Endodermal cell (in vitro differentiated cells): ENCODE measurements around the gene INTS1. TPM values are rescaled to one million over a fixed set of nuclear protein-coding genes. Genes with fewer than 3 reads are reported as not detected.

Source experiments
- DNase-seq: peaks from one replicate; pipeline ENCODE4 v3.0.0-alpha.2; 2017
- H3K27ac ChIP-seq: 2 replicates; pipeline ENCODE4 v1.5.1; 2013; ENCODE audit warnings: mild to moderate bottlenecking, low read depth, low read length, moderate library complexity
- H3K27me3 ChIP-seq: 2 replicates; pipeline ENCODE4 v1.6.1; 2013; ENCODE audit warnings: mild to moderate bottlenecking, low read length, moderate library complexity; ENCODE audit not compliant: insufficient read depth, control insufficient read depth, poor library complexity, severe bottlenecking
- H3K36me3 ChIP-seq: 2 replicates; pipeline ENCODE4 v1.7.0; 2013; ENCODE audit warnings: mild to moderate bottlenecking, low read length, moderate library complexity; ENCODE audit not compliant: control insufficient read depth, insufficient read depth
- H3K4me1 ChIP-seq: one replicate; pipeline ENCODE4 v1.7.0; 2013; ENCODE audit warnings: low read length; ENCODE audit not compliant: control insufficient read depth, insufficient read depth
- H3K4me3 ChIP-seq: 2 replicates; pipeline ENCODE4 v1.5.1; 2013; ENCODE audit warnings: mild to moderate bottlenecking, low read length, moderate library complexity
- H3K9ac ChIP-seq: 2 replicates; pipeline ENCODE4 v1.6.1; 2013; ENCODE audit warnings: mild to moderate bottlenecking, low read length, moderate library complexity; ENCODE audit not compliant: poor library complexity, severe bottlenecking; ENCODE audit errors: extremely low read depth
- H3K9me3 ChIP-seq: 2 replicates; pipeline ENCODE4 v1.6.1; 2013; ENCODE audit warnings: mild to moderate bottlenecking, low read length, moderate library complexity; ENCODE audit not compliant: control insufficient read depth
- H3K27ac Mint-ChIP-seq: 2 replicates; pipeline ENCODE4 v1.8.0; 2020; ENCODE audit warnings: mixed read lengths
- H3K27me3 Mint-ChIP-seq: 2 replicates; pipeline ENCODE4 v1.8.0; 2021; ENCODE audit warnings: mild to moderate bottlenecking, mixed read lengths; ENCODE audit not compliant: insufficient read depth
- H3K36me3 Mint-ChIP-seq: 2 replicates; pipeline ENCODE4 v1.8.0; 2020; ENCODE audit warnings: low read depth, mixed read lengths
- H3K4me1 Mint-ChIP-seq: 2 replicates; pipeline ENCODE4 v1.8.0; 2020; ENCODE audit warnings: mixed read lengths
- H3K4me3 Mint-ChIP-seq: 2 replicates; pipeline ENCODE4 v1.8.0; 2020; ENCODE audit warnings: mild to moderate bottlenecking, moderate library complexity, mixed read lengths
- H3K9me3 Mint-ChIP-seq: 2 replicates; pipeline ENCODE4 v1.8.0; 2020; ENCODE audit warnings: mild to moderate bottlenecking, mixed read lengths
- WGBS, 2 experiments: methylation state at CpG; one replicate each; pipeline versions ENCODE4 v1.1.5 to v1.1.7; 2013; ENCODE audit warnings: missing lambda C conversion rate in 2 of 2, mixed read lengths in 1 of 2; ENCODE audit not compliant: insufficient coverage in 1 of 2, insufficient read length in 1 of 2; 5-methylcytosine and 5-hydroxymethylcytosine counted together
- total RNA-seq, 2 donors: library from RNA; stranded (reverse); fragmentation: NEBNext Ultra II Directional in 1 of 2; extraction: Animal tissue kit (Norgen Biotek cat#: 25700) in 1 of 2; gene quantifications; 2 replicates in 1 of 2; 3 replicates in 1 of 2; pipeline ENCODE4 v1.2.1, GENCODE V29; 2021
- TF ChIP-seq, protein P1 (sequence below): fragments of 200-600 bp; sonication (generic); conservative IDR thresholded peaks from 2 replicates; pipeline ENCODE4 v1.5.0; 2021; ENCODE audit warnings: antibody characterized with exemption, mild to moderate bottlenecking

INTS1 gene
- total RNA-seq, 2 donors from 2014 or later = 145 to 178 TPM

DNA sequence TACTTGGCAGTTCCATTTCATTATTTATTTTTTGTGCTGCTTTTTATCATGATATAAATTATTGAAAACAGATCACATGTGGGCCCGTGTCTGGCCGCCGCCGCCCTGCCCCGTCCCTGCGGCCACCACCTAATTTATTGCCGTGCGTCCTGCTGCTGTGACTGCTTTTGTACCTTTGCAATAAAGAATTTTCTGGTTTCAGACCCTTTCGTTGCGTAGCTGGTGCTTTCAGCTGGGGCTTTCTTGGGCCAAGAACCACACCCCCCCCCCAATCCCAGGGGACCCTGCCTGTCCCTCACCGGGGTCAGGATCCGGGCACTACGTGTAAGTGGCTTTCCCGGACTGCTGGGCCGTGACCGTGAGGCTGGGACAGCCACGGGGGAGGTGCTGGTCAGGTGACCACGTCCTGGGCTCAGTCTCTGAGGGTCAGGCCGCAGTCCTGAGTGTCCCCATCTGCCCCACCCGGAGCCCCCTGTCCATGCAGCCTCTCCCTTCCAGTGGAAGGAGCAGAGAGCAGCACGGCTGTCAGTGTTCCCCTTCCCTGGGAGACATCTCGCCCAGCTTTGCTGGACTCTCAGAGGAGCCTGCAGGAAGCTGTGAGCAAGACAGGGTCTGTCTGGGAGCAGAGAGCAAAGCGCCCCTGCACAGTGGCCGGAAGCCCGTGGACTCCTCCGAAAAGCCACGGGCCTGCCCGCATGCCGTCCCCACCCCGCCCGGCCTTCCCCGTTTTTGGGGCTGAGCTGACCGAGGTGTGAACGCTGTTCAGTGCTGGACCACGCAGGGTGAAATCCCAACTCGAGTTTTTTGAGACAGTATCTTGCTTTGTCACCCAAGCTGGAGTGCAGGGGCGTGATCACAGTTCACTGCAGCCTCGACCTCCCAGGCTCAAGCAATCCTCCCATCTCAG is 38.9 kb upstream of the INTS1 start:
- H3K36me3 ChIP-seq = no peaks in the 10 kb centered on the region
- DNase-seq = peak; percentile 43
- Mint-ChIP-seq H3K4me3 (no peak overlapping the region), H3K27ac (no peak overlapping the region), H3K27me3 (no peaks in the 10 kb centered on the region), H3K36me3 (peaks cover 2% of the 10 kb centered on the region), H3K9me3 (no peaks in the 10 kb centered on the region), H3K4me1 (no peaks in the 10 kb centered on the region)
- no peaks in the 10 kb centered on the region for H3K9me3 ChIP-seq
- 91 to 93% methylated on average over 29 to 38 of the region's 38 CpGs for WGBS, 2 experiments
- H3K27me3 ChIP-seq = no peaks in the 10 kb centered on the region
- no peaks in the 10 kb centered on the region for H3K4me1 ChIP-seq
- peak overlapping the region; percentile 38 for H3K27ac ChIP-seq
- TF ChIP-seq, protein P1, sequence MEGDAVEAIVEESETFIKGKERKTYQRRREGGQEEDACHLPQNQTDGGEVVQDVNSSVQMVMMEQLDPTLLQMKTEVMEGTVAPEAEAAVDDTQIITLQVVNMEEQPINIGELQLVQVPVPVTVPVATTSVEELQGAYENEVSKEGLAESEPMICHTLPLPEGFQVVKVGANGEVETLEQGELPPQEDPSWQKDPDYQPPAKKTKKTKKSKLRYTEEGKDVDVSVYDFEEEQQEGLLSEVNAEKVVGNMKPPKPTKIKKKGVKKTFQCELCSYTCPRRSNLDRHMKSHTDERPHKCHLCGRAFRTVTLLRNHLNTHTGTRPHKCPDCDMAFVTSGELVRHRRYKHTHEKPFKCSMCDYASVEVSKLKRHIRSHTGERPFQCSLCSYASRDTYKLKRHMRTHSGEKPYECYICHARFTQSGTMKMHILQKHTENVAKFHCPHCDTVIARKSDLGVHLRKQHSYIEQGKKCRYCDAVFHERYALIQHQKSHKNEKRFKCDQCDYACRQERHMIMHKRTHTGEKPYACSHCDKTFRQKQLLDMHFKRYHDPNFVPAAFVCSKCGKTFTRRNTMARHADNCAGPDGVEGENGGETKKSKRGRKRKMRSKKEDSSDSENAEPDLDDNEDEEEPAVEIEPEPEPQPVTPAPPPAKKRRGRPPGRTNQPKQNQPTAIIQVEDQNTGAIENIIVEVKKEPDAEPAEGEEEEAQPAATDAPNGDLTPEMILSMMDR = no peak
- H3K4me3 ChIP-seq = no peak overlapping the region
- H3K9ac ChIP-seq = no peak overlapping the region

DNA sequence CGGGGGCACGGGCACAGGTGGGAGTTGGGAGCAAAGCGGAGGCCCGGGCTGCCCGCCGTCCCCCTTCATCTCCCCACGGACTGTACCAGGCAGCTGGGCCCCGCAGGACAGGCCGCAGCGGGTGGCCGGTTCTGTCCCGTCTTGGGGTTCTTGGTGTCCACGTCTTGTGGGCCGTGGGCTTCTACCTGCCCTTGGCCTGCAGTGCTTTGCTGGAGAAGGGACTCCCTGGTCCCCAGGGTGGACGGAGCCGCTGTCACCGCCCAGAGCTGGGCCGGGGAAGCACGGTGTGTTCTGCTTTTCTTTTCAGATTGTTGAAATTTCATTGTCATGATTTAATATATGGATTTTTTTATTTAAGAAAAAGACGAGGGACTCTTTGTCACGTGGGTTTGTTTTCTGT is 38.1 kb upstream of the INTS1 start:
- H3K27me3 Mint-ChIP-seq = no peaks in the 10 kb centered on the region
- no peak overlapping the region for H3K27ac Mint-ChIP-seq
- H3K4me1 ChIP-seq = peaks cover 5% of the 10 kb centered on the region

DNA sequence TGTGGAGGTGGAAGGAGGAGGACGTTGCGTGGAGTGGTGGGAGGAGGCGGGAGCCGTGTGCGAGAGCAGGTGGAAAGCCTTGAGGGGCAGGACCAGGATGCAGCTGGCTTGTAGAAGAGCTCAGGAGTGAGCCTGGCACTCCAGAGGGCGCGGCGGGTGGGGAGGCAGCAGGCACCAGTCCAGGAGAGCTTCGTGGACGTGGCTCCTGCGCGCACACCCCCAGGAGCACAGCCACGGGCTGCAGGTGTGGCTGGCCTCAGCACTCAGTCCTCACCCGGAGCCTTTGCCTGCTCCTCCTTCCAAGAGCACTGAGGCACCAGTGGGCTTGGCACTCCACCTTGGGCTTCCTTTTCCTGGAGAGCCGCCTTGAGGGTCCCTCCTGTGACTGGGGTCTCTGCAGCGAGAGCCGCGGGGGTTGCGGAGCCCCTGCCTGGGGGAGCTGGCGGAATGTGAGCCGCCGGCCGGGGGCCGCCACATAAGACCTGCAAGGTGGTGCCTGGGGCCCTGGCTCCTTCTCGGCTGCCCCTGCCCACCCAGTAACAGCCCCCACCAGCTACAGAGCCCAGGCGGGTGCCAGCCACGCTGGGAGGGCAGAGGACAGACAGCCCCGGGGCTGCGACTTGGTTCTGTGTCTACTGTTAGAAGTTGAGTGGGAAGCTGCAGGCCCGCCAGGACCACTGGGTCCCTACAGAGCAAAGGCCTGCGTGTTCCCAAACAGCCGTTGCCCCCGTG is 37.4 kb upstream of the INTS1 start:
- H3K4me1 Mint-ChIP-seq = peaks cover 4% of the 10 kb centered on the region
- Histone ChIP-seq H3K4me1 (peaks cover 11% of the 10 kb centered on the region), H3K9ac (no peak overlapping the region), H3K36me3 (no peaks in the 10 kb centered on the region), H3K27me3 (no peaks in the 10 kb centered on the region), H3K4me3 (no peak overlapping the region), H3K27ac (no peak overlapping the region), H3K9me3 (no peaks in the 10 kb centered on the region)
- no peaks in the 10 kb centered on the region for H3K9me3 Mint-ChIP-seq
- DNase-seq = no peak
- no peak overlapping the region for H3K4me3 Mint-ChIP-seq
- TF ChIP-seq, protein P1 = no peak
- 94 to 97% methylated on average over 16 to 33 of the region's 33 CpGs for WGBS, 2 experiments
- no peaks in the 10 kb centered on the region for H3K27me3 Mint-ChIP-seq
- H3K27ac Mint-ChIP-seq = no peak overlapping the region
- peaks cover 2% of the 10 kb centered on the region for H3K36me3 Mint-ChIP-seq

More for the DNA sequence above, 38.1 kb upstream of the INTS1 start:
- H3K9me3 Mint-ChIP-seq = no peaks in the 10 kb centered on the region
- Histone ChIP-seq H3K27me3 (no peaks in the 10 kb centered on the region), H3K36me3 (no peaks in the 10 kb centered on the region), H3K27ac (no peak overlapping the region), H3K9me3 (no peaks in the 10 kb centered on the region), H3K4me3 (no peak overlapping the region), H3K9ac (no peak overlapping the region)
- H3K4me1 Mint-ChIP-seq = peaks cover 2% of the 10 kb centered on the region
- no peak for DNase-seq
- TF ChIP-seq, protein P1 = no peak
- peaks cover 2% of the 10 kb centered on the region for H3K36me3 Mint-ChIP-seq
- no peak overlapping the region for H3K4me3 Mint-ChIP-seq
- WGBS, 2 experiments = 94 to 96% methylated on average over 16 to 21 of the region's 21 CpGs
